Measurements from ENCODE around the gene SPDYE16.
"Not testable (repeated sequence)": the region's sequence is repeated elsewhere in the genome, so short reads cannot be mapped to it uniquely, and the experiment has no call there.

- TF ChIP-seq, protein P1, sequence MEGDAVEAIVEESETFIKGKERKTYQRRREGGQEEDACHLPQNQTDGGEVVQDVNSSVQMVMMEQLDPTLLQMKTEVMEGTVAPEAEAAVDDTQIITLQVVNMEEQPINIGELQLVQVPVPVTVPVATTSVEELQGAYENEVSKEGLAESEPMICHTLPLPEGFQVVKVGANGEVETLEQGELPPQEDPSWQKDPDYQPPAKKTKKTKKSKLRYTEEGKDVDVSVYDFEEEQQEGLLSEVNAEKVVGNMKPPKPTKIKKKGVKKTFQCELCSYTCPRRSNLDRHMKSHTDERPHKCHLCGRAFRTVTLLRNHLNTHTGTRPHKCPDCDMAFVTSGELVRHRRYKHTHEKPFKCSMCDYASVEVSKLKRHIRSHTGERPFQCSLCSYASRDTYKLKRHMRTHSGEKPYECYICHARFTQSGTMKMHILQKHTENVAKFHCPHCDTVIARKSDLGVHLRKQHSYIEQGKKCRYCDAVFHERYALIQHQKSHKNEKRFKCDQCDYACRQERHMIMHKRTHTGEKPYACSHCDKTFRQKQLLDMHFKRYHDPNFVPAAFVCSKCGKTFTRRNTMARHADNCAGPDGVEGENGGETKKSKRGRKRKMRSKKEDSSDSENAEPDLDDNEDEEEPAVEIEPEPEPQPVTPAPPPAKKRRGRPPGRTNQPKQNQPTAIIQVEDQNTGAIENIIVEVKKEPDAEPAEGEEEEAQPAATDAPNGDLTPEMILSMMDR (IDR thresholded peaks at IDR 0.05 in 8 of 11, conservative IDR thresholded peaks at IDR 0.05 in 3 of 11): not testable (repeated sequence)
- TF ChIP-seq POLR2AphosphoS5 (IDR thresholded peaks at IDR 0.05): not testable (repeated sequence)
These were observed 30.9 kb downstream of the SPDYE16 start for GRCh38 chr7:76511911-76512885.
